Stimulated activated effector memory CD8-positive, alpha-beta T cell treated with anti-CD3 and anti-CD28 coated beads, Interleukin-12 subunit alpha, Interleukin-12 subunit beta, amount 100 ng/mL, for 72 hours (primary cell): ENCODE results near the gene CELA3B.
"Not testable (repeated sequence)": the region's sequence is repeated elsewhere in the genome, so short reads cannot be mapped to it uniquely, and the experiment has no call there.

Source experiments
- ATAC-seq: fragments of 150-1000 bp; cut with Tn5 transposase; 2 replicates; pipeline ENCODE4 v1.10.0; 2021
- DNase-seq, 2 donors: peaks; one replicate each; pipeline ENCODE4 v3.0.0; 2021 to 2022; ENCODE audit warnings: low spot score in 2 of 2
- H3K27ac Mint-ChIP-seq: one replicate; pipeline ENCODE4 v1.8.0; 2022; ENCODE audit warnings: mild to moderate bottlenecking, mixed read lengths
- H3K36me3 Mint-ChIP-seq: one replicate; pipeline ENCODE4 v1.8.0; 2022; ENCODE audit warnings: mild to moderate bottlenecking, mixed read lengths
- H3K4me1 Mint-ChIP-seq: one replicate; pipeline ENCODE4 v1.8.0; 2022; ENCODE audit warnings: mixed read lengths
- H3K4me3 Mint-ChIP-seq: one replicate; pipeline ENCODE4 v1.8.0; 2022; ENCODE audit warnings: mild to moderate bottlenecking, mixed read lengths
- H3K9me3 Mint-ChIP-seq: one replicate; pipeline ENCODE4 v1.8.0; 2022; ENCODE audit warnings: mixed read lengths

CELA3B gene

GRCh38 chr1:21982122-21982521 lies 5.3 kb downstream of the CELA3B start:
- not testable (repeated sequence) for DNase-seq, ATAC-seq, H3K27ac Mint-ChIP-seq, H3K36me3 Mint-ChIP-seq, H3K4me3 Mint-ChIP-seq, H3K4me1 Mint-ChIP-seq, H3K9me3 Mint-ChIP-seq

- ATAC-seq, DNase-seq, H3K36me3 Mint-ChIP-seq, H3K4me1 Mint-ChIP-seq, H3K27ac Mint-ChIP-seq, H3K4me3 Mint-ChIP-seq, H3K9me3 Mint-ChIP-seq: not testable (repeated sequence)
Observed at GRCh38 chr1:21983539-21983938, 6.7 kb downstream of the CELA3B start.

GRCh38 chr1:21985893-21986292 lies 9.1 kb downstream of the CELA3B start:
- H3K36me3 Mint-ChIP-seq, H3K27ac Mint-ChIP-seq, ATAC-seq: not testable (repeated sequence)

GRCh38 chr1:21986386-21986785 lies 9.6 kb downstream of the CELA3B start:
- not testable (repeated sequence) for H3K9me3 Mint-ChIP-seq, H3K4me3 Mint-ChIP-seq, H3K36me3 Mint-ChIP-seq, ATAC-seq, DNase-seq, H3K27ac Mint-ChIP-seq, H3K4me1 Mint-ChIP-seq

More at GRCh38 chr1:21985893-21986292, 9.1 kb downstream of the CELA3B start:
- DNase-seq, H3K4me3 Mint-ChIP-seq, H3K4me1 Mint-ChIP-seq, H3K9me3 Mint-ChIP-seq: not testable (repeated sequence)

- H3K4me3 Mint-ChIP-seq, H3K27ac Mint-ChIP-seq: not testable (repeated sequence)
Observed at GRCh38 chr1:21989672-21990393, 13.0 kb downstream of the CELA3B start.

GRCh38 chr1:21992186-21992585 lies 15.4 kb downstream of the CELA3B start:
- ATAC-seq, H3K9me3 Mint-ChIP-seq, H3K4me1 Mint-ChIP-seq, DNase-seq, H3K4me3 Mint-ChIP-seq, H3K27ac Mint-ChIP-seq, H3K36me3 Mint-ChIP-seq: not testable (repeated sequence)

More at GRCh38 chr1:21989672-21990393, 13.0 kb downstream of the CELA3B start:
- DNase-seq, H3K36me3 Mint-ChIP-seq, ATAC-seq, H3K4me1 Mint-ChIP-seq, H3K9me3 Mint-ChIP-seq: not testable (repeated sequence)

GRCh38 chr1:21994716-21995115 lies 17.9 kb downstream of the CELA3B start:
- not testable (repeated sequence) for DNase-seq, H3K9me3 Mint-ChIP-seq, H3K4me1 Mint-ChIP-seq, H3K4me3 Mint-ChIP-seq, H3K27ac Mint-ChIP-seq, H3K36me3 Mint-ChIP-seq, ATAC-seq

- ATAC-seq, H3K4me1 Mint-ChIP-seq, H3K27ac Mint-ChIP-seq, H3K4me3 Mint-ChIP-seq, H3K9me3 Mint-ChIP-seq, H3K36me3 Mint-ChIP-seq, DNase-seq: not testable (repeated sequence)
Observed at GRCh38 chr1:21996663-21996970, 19.8 kb downstream of the CELA3B start.

GRCh38 chr1:21997891-21998623 lies 21.2 kb downstream of the CELA3B start:
- H3K9me3 Mint-ChIP-seq, H3K36me3 Mint-ChIP-seq, H3K27ac Mint-ChIP-seq, H3K4me1 Mint-ChIP-seq, ATAC-seq, H3K4me3 Mint-ChIP-seq, DNase-seq: not testable (repeated sequence)

- not testable (repeated sequence) for H3K27ac Mint-ChIP-seq, DNase-seq, H3K9me3 Mint-ChIP-seq, H3K36me3 Mint-ChIP-seq, ATAC-seq, H3K4me1 Mint-ChIP-seq, H3K4me3 Mint-ChIP-seq
Observed at GRCh38 chr1:21998624-21999294, 21.9 kb downstream of the CELA3B start.

GRCh38 chr1:21999645-22000044 lies 22.8 kb downstream of the CELA3B start:
- H3K27ac Mint-ChIP-seq, ATAC-seq, H3K4me3 Mint-ChIP-seq, DNase-seq, H3K4me1 Mint-ChIP-seq, H3K36me3 Mint-ChIP-seq, H3K9me3 Mint-ChIP-seq: not testable (repeated sequence)

- H3K4me3 Mint-ChIP-seq = no peak within 1 kb of the TSS
- no peak within 1 kb of the TSS for H3K27ac Mint-ChIP-seq
- H3K4me1 Mint-ChIP-seq = no peaks in the 10 kb centered on the region
- H3K9me3 Mint-ChIP-seq = no peaks in the 10 kb centered on the region
- no peaks in the 10 kb centered on the region for H3K36me3 Mint-ChIP-seq
- ATAC-seq (no peak), DNase-seq (no peak)
Observed at GRCh38 chr1:22001409-22001808, 24.6 kb downstream of the CELA3B start, which contains the start of gene CELA3A. Gene CELA3A, plus strand, starts transcription at chr1:22001657. Its CDS starts 18 bp downstream, at chr1:22001675.

- not testable (repeated sequence) for H3K36me3 Mint-ChIP-seq, ATAC-seq, H3K27ac Mint-ChIP-seq, H3K9me3 Mint-ChIP-seq, H3K4me3 Mint-ChIP-seq, DNase-seq, H3K4me1 Mint-ChIP-seq
Observed at GRCh38 chr1:22002461-22002860, 25.6 kb downstream of the CELA3B start.

GRCh38 chr1:22002875-22003274 lies 26.1 kb downstream of the CELA3B start:
- not testable (repeated sequence) for H3K36me3 Mint-ChIP-seq, H3K27ac Mint-ChIP-seq, ATAC-seq, H3K4me3 Mint-ChIP-seq, H3K4me1 Mint-ChIP-seq, H3K9me3 Mint-ChIP-seq, DNase-seq

- H3K27ac Mint-ChIP-seq, H3K4me3 Mint-ChIP-seq, H3K36me3 Mint-ChIP-seq, ATAC-seq, DNase-seq, H3K4me1 Mint-ChIP-seq, H3K9me3 Mint-ChIP-seq: not testable (repeated sequence)
Observed at GRCh38 chr1:22003959-22004358, 27.1 kb downstream of the CELA3B start.
